Endometrium (tissue), 2 donors: ENCODE data around the gene ACVR1.
A peak's percentile ranks its signal among the peaks of the same experiment; 100 is the strongest.

Experiments used
- FAIRE-seq: peaks from 2 replicates; lab custom pipeline; 2012; peaks lifted over from hg19 to GRCh38; lab: Jason Lieb, UNC
- donor health status: control.
- donor health status: control.

ACVR1 gene

GRCh38 chr2:157853820-157854219 is 22.3 kb downstream of the ACVR1 start:
- FAIRE-seq = no peak

- no peak for FAIRE-seq
These were observed 22.9 kb downstream of the ACVR1 start for GRCh38 chr2:157853211-157853610.

GRCh38 chr2:157849591-157849990 is 26.5 kb downstream of the ACVR1 start:
- no peak for FAIRE-seq

- no peak for FAIRE-seq
These were observed 27.9 kb downstream of the ACVR1 start for GRCh38 chr2:157848213-157848612.

- no peak for FAIRE-seq
These were observed 31.0 kb downstream of the ACVR1 start for GRCh38 chr2:157845081-157845480.

- no peak for FAIRE-seq
These were observed 32.2 kb downstream of the ACVR1 start for GRCh38 chr2:157843935-157844334.

GRCh38 chr2:157843081-157843480 is 33.0 kb downstream of the ACVR1 start:
- FAIRE-seq = no peak

- FAIRE-seq = no peak
These were observed 33.8 kb downstream of the ACVR1 start for GRCh38 chr2:157842106-157842879.

- no peak for FAIRE-seq
These were observed 34.6 kb downstream of the ACVR1 start for GRCh38 chr2:157841485-157841884.

- no peak for FAIRE-seq
These were observed 35.5 kb downstream of the ACVR1 start for GRCh38 chr2:157840568-157841156.

GRCh38 chr2:157839822-157840221 is 36.3 kb downstream of the ACVR1 start:
- FAIRE-seq = no peak

- no peak for FAIRE-seq
These were observed 36.8 kb downstream of the ACVR1 start for GRCh38 chr2:157839162-157839801.

- no peak for FAIRE-seq
These were observed 37.5 kb downstream of the ACVR1 start for GRCh38 chr2:157838442-157839161.

- FAIRE-seq = no peak
These were observed 38.2 kb downstream of the ACVR1 start for GRCh38 chr2:157837851-157838441.

GRCh38 chr2:157836531-157836930 is 39.6 kb downstream of the ACVR1 start:
- no peak for FAIRE-seq

- FAIRE-seq = no peak
These were observed 40.7 kb downstream of the ACVR1 start for GRCh38 chr2:157835425-157835824.

GRCh38 chr2:157835006-157835405 is 41.1 kb downstream of the ACVR1 start:
- FAIRE-seq = no peak

- no peak for FAIRE-seq
These were observed 42.4 kb downstream of the ACVR1 start for GRCh38 chr2:157833721-157834120.

GRCh38 chr2:157831573-157832315 is 44.4 kb downstream of the ACVR1 start:
- no peak for FAIRE-seq

GRCh38 chr2:157830696-157831570 is 45.2 kb downstream of the ACVR1 start:
- peak; percentile 8 for FAIRE-seq

- FAIRE-seq = no peak
These were observed 45.9 kb downstream of the ACVR1 start for GRCh38 chr2:157830266-157830665.
